H1 (cell line): ENCODE results near the gene ACACB. TPM values are rescaled to one million over a fixed set of nuclear protein-coding genes. Genes with fewer than 3 reads are reported as not detected.

ENCODE experiments used
- CTCF ChIA-PET: fragments of 300-600 bp; sonication (Branson Sonifier 250); formaldehyde crosslinking; loops from one replicate; lab custom pipeline; 2021; ENCODE audit not compliant: partially characterized antibody; lab: Charles Lee
- POLR2A ChIA-PET: fragments of 300-600 bp; sonication (Branson Sonifier 250); formaldehyde crosslinking; loops from one replicate; lab custom pipeline; 2021; ENCODE audit warnings: inconsistent platforms; ENCODE audit not compliant: partially characterized antibody; lab: Charles Lee
- DNase-seq, 2 experiments: peaks; one replicate each; pipeline versions ENCODE4 v3.0.0 to v3.0.0-alpha.2; 2010 to 2022; ENCODE audit warnings: low spot score in 2 of 2, low read depth in 1 of 2, mixed read lengths in 1 of 2
- FAIRE-seq: peaks from 2 replicates; lab custom pipeline; 2011; peaks lifted over from hg19 to GRCh38; lab: Jason Lieb, UNC
- H2AFZ ChIP-seq: 2 replicates; pipeline ENCODE4 v1.8.1; 2012; ENCODE audit warnings: low read length, inconsistent platforms
- H2AK5ac ChIP-seq: 2 replicates; pipeline ENCODE4 v1.6.1; 2013; ENCODE audit warnings: low read depth, low read length
- H2BK120ac ChIP-seq: replicated peaks from 2 replicates; pipeline ENCODE3; 2013; ENCODE audit warnings: low read depth, low read length, inconsistent platforms
- H2BK12ac ChIP-seq: 2 replicates; pipeline ENCODE4 v1.6.1; 2013; ENCODE audit warnings: low read depth, low read length
- H2BK15ac ChIP-seq: 2 replicates; pipeline ENCODE4 v1.6.1; 2013; ENCODE audit warnings: low read length
- H2BK20ac ChIP-seq: 2 replicates; pipeline ENCODE4 v1.6.1; 2013; ENCODE audit warnings: low read length
- H2BK5ac ChIP-seq: 2 replicates; pipeline ENCODE4 v1.6.1; 2013; ENCODE audit warnings: low read depth, low read length
- H3K14ac ChIP-seq: 2 replicates; pipeline ENCODE4 v1.6.1; 2013; ENCODE audit warnings: inconsistent platforms; ENCODE audit not compliant: insufficient read length
- H3K18ac ChIP-seq: 2 replicates; pipeline ENCODE4 v1.6.1; 2013; ENCODE audit warnings: low read length; ENCODE audit errors: extremely low read depth
- H3K23ac ChIP-seq: 2 replicates; pipeline ENCODE4 v1.6.1; 2013; ENCODE audit warnings: inconsistent platforms; ENCODE audit not compliant: insufficient read length
- H3K23me2 ChIP-seq: 2 replicates; pipeline ENCODE4 v1.6.1; 2013; ENCODE audit warnings: low read depth, low read length
- H3K27ac ChIP-seq: 2 replicates; pipeline ENCODE4 v1.6.1; 2011; ENCODE audit warnings: low read depth, low read length, inconsistent platforms
- H3K27me3 ChIP-seq, 4 experiments: replicated peaks in 1 of 4; 1 replicate in 1 of 4; 2 replicates in 3 of 4; pipeline versions ENCODE4 v1.6.1 to v1.8.1; 2011 to 2013; ENCODE audit warnings: low read length in 3 of 4, mild to moderate bottlenecking in 3 of 4, inconsistent platforms in 2 of 4, mixed read lengths in 2 of 4, moderate library complexity in 1 of 4; ENCODE audit not compliant: control insufficient read depth in 3 of 4, insufficient read depth in 3 of 4; ENCODE audit errors: extremely low read depth in 1 of 4
- H3K36me3 ChIP-seq, 4 experiments: 2 replicates each; pipeline versions ENCODE4 v1.6.1 to v1.8.1; 2011 to 2013; ENCODE audit warnings: mild to moderate bottlenecking in 4 of 4, low read length in 3 of 4, moderate library complexity in 2 of 4, control low read depth in 1 of 4, inconsistent platforms in 1 of 4; ENCODE audit not compliant: insufficient read depth in 4 of 4, control insufficient read depth in 2 of 4
- H3K4ac ChIP-seq: replicated peaks from 2 replicates; pipeline ENCODE3; 2013; ENCODE audit warnings: low read length, low read depth, mixed read lengths, inconsistent platforms; ENCODE audit not compliant: insufficient read length
- H3K4me1 ChIP-seq, 4 experiments: replicated peaks in 1 of 4; 1 replicate in 1 of 4; 2 replicates in 3 of 4; pipeline versions ENCODE4 v1.6.1 to v1.8.1; 2011 to 2013; ENCODE audit warnings: low read length in 3 of 4, inconsistent platforms in 2 of 4, mixed read lengths in 1 of 4; ENCODE audit not compliant: insufficient read depth in 4 of 4, control insufficient read depth in 3 of 4
- H3K4me2 ChIP-seq, 2 experiments: 2 replicates each; pipeline versions ENCODE4 v1.6.1 to v1.8.1; 2011 to 2013; ENCODE audit warnings: low read depth in 2 of 2, low read length in 2 of 2, control low read depth in 1 of 2, inconsistent platforms in 1 of 2, mild to moderate bottlenecking in 1 of 2; ENCODE audit not compliant: insufficient read depth in 1 of 2
- H3K4me3 ChIP-seq, 4 experiments: fragments of 200-600, 300-600 bp in 1 of 4; sonication (generic), shearing (Covaris generic), sonication (Bioruptor Twin) in 1 of 4; 2 replicates each; pipeline versions ENCODE4 v1.5.1 to v1.8.1; 2011 to 2016; ENCODE audit warnings: low read length in 4 of 4, low read depth in 3 of 4, control low read depth in 2 of 4, inconsistent platforms in 2 of 4, mild to moderate bottlenecking in 2 of 4, mixed read lengths in 1 of 4, moderate library complexity in 1 of 4; ENCODE audit not compliant: insufficient read depth in 2 of 4; ENCODE audit errors: extremely low read depth in 1 of 4
- H3K56ac ChIP-seq: replicated peaks from 2 replicates; pipeline ENCODE3; 2013; ENCODE audit warnings: low read depth, mild to moderate bottlenecking, mixed read lengths, low read length, inconsistent platforms; ENCODE audit not compliant: insufficient read length
- H3K79me1 ChIP-seq: 2 replicates; pipeline ENCODE4 v1.6.1; 2013; ENCODE audit warnings: low read depth, low read length, control low read depth
- H3K79me2 ChIP-seq, 2 experiments: 2 replicates each; pipeline versions ENCODE4 v1.6.1 to v1.8.1; 2012 to 2013; ENCODE audit warnings: low read length in 2 of 2, mild to moderate bottlenecking in 2 of 2, inconsistent platforms in 1 of 2; ENCODE audit not compliant: insufficient read depth in 2 of 2, control insufficient read depth in 1 of 2
- H3K9ac ChIP-seq, 4 experiments: replicated peaks in 1 of 4; 1 replicate in 1 of 4; 2 replicates in 3 of 4; pipeline versions ENCODE4 v1.6.1 to v1.8.1; 2011 to 2013; ENCODE audit warnings: low read depth in 3 of 4, low read length in 3 of 4, control low read depth in 2 of 4, mild to moderate bottlenecking in 2 of 4, moderate library complexity in 2 of 4, inconsistent platforms in 1 of 4; ENCODE audit errors: extremely low read depth in 1 of 4
- H3K9me3 ChIP-seq, 2 experiments: 2 replicates each; pipeline versions ENCODE4 v1.6.1 to v1.8.1; 2012 to 2013; ENCODE audit warnings: mild to moderate bottlenecking in 2 of 2, moderate library complexity in 2 of 2, control low read depth in 1 of 2, inconsistent platforms in 1 of 2, low read depth in 1 of 2, low read length in 1 of 2, mixed read lengths in 1 of 2; ENCODE audit not compliant: insufficient read depth in 2 of 2
- H4K20me1 ChIP-seq, 2 experiments: replicated peaks in 1 of 2; 2 replicates each; pipeline versions ENCODE3 to v1.8.1; 2011 to 2013; ENCODE audit warnings: inconsistent platforms in 2 of 2, low read length in 2 of 2, mild to moderate bottlenecking in 1 of 2; ENCODE audit not compliant: insufficient read depth in 2 of 2, control insufficient read depth in 1 of 2
- H4K5ac ChIP-seq: 2 replicates; pipeline ENCODE4 v1.6.1; 2013; ENCODE audit warnings: low read length, low read depth, mixed read lengths, inconsistent platforms; ENCODE audit not compliant: insufficient read length
- H4K8ac ChIP-seq: 2 replicates; pipeline ENCODE4 v1.8.0; 2013; ENCODE audit warnings: mild to moderate bottlenecking, moderate library complexity, low read length, inconsistent platforms; ENCODE audit not compliant: insufficient read depth; ENCODE audit errors: extremely low read depth
- H4K91ac ChIP-seq: replicated peaks from 2 replicates; pipeline ENCODE3; 2013; ENCODE audit warnings: low read length, mixed read lengths, inconsistent platforms; ENCODE audit not compliant: insufficient read length
- ASH2L ChIP-seq: fragments of 200-600, 300-600 bp; sonication (generic); IDR thresholded peaks from one replicate; pipeline ENCODE4 v1.7.1; 2017; ENCODE audit warnings: low read length
- BRCA1 ChIP-seq: IDR thresholded peaks from 2 replicates; pipeline ENCODE4 v1.6.1; 2012; ENCODE audit warnings: low read depth, low read length, improper control_type of control experiment
- CREB1 ChIP-seq: IDR thresholded peaks from 2 replicates; pipeline ENCODE4 v1.6.1; 2012; ENCODE audit warnings: inconsistent platforms
- GABPA ChIP-seq: IDR thresholded peaks from 2 replicates; pipeline ENCODE4 v1.6.1; 2011; ENCODE audit warnings: mild to moderate bottlenecking, low read length, moderate library complexity, borderline replicate concordance; ENCODE audit not compliant: insufficient read depth
- JUND ChIP-seq: IDR thresholded peaks from 2 replicates; pipeline ENCODE4 v1.6.1; 2011; ENCODE audit warnings: mild to moderate bottlenecking, improper control_type of control experiment, low read length
- KDM4A ChIP-seq: IDR thresholded peaks from one replicate; pipeline ENCODE4 v1.7.1; 2012; ENCODE audit warnings: low read depth, mild to moderate bottlenecking, moderate library complexity, low read length, inconsistent platforms; ENCODE audit not compliant: severe bottlenecking
- MAX ChIP-seq: IDR thresholded peaks from 2 replicates; pipeline ENCODE4 v1.6.1; 2012; ENCODE audit warnings: inconsistent platforms
- NANOG ChIP-seq: IDR thresholded peaks from 2 replicates; pipeline ENCODE4 v1.6.1; 2011; ENCODE audit warnings: low read length, low read depth, mild to moderate bottlenecking, inconsistent platforms; ENCODE audit not compliant: insufficient read depth, poor library complexity, severe bottlenecking
- POU5F1 ChIP-seq: IDR thresholded peaks from 2 replicates; pipeline ENCODE4 v1.6.1; 2011; ENCODE audit warnings: low read depth, mild to moderate bottlenecking, low read length, moderate library complexity
- RAD21 ChIP-seq, 2 experiments: IDR thresholded peaks in 1 of 2; conservative IDR thresholded peaks in 1 of 2; 2 replicates each; pipeline ENCODE4 v1.6.1; 2011; ENCODE audit warnings: low read depth in 2 of 2, low read length in 2 of 2, improper control_type of control experiment in 1 of 2, inconsistent platforms in 1 of 2, mild to moderate bottlenecking in 1 of 2, moderate library complexity in 1 of 2
- RBBP5 ChIP-seq: IDR thresholded peaks from 2 replicates; pipeline ENCODE4 v1.7.1; 2012; ENCODE audit warnings: low read depth, mild to moderate bottlenecking, inconsistent platforms, low read length, moderate library complexity, borderline replicate concordance
- SIRT6 ChIP-seq: IDR thresholded peaks from one replicate; pipeline ENCODE4 v1.7.1; 2012; ENCODE audit warnings: low read length, inconsistent platforms
- SRF ChIP-seq: IDR thresholded peaks from 2 replicates; pipeline ENCODE4 v1.6.1; 2011; ENCODE audit warnings: mild to moderate bottlenecking, low read depth, low read length, moderate library complexity
- TAF1 ChIP-seq: IDR thresholded peaks from 2 replicates; pipeline ENCODE4 v1.6.1; 2011; ENCODE audit warnings: mild to moderate bottlenecking, low read depth, low read length
- TBP ChIP-seq: IDR thresholded peaks from 2 replicates; pipeline ENCODE4 v1.6.1; 2011; ENCODE audit warnings: low read depth, low read length, improper control_type of control experiment
- WGBS, 2 experiments: shearing (Covaris generic) in 1 of 2; methylation state at CpG; one replicate each; pipeline versions ENCODE4 v1.1.6 to v1.1.7; 2013 to 2015; ENCODE audit warnings: low lambda C conversion rate in 2 of 2, mixed read lengths in 2 of 2, inconsistent platforms in 1 of 2, low coverage in 1 of 2, missing lambda C conversion rate in 1 of 2; ENCODE audit not compliant: insufficient replicate concordance in 2 of 2, insufficient coverage in 1 of 2, insufficient read length in 1 of 2; ENCODE audit errors: extremely low coverage in 1 of 2, missing lambda C conversion rate in 1 of 2; 5-methylcytosine and 5-hydroxymethylcytosine counted together
- polyA plus RNA-seq, 7 experiments: library from polyadenylated mRNA; depleted of rRNA in 3 of 7; stranded (reverse) in 5 of 7; unstranded in 2 of 7; fragments of >200 nt in 5 of 7; fragments of 200-250 nt in 2 of 7; gene quantifications; 1 replicate in 5 of 7; 2 replicates in 1 of 7; 4 replicates in 1 of 7; pipeline versions ENCODE4 v1.2.1 to v1.2.3, GENCODE V29; 2011 to 2013; ENCODE audit warnings: missing spikeins in 2 of 7, mixed read lengths in 2 of 7
- total RNA-seq: library from RNA; stranded (reverse); fragmentation: NEBNext Ultra II Directional; extraction: Animal tissue kit (Norgen Biotek cat#: 25700); gene quantifications from 2 replicates; pipeline ENCODE4 v1.2.1, GENCODE V29; 2021

ACACB gene
- total and polyA plus RNA-seq, 2 of the 8 experiments (the other 6 are each of a cell fraction or from before 2014, with no cell fraction given) = 5.8 to 15.3 TPM

- Histone ChIP-seq H3K4me1 (peaks cover 2 to 11% (median 5%) of the 10 kb centered on the region in 4 experiments; a peak in 5 of 7 replicates), H2BK15ac (no peak overlapping the region), H3K4me3 (no peak overlapping the region), H2BK120ac (no peak overlapping the region), H4K91ac (no peak overlapping the region), H2AFZ (no peak overlapping the region), H3K56ac (no peak overlapping the region), H2AK5ac (no peak overlapping the region), H3K14ac (no peak overlapping the region), H3K9ac (no peak overlapping the region), H3K23ac (no peak overlapping the region), H4K5ac (no peak overlapping the region), H4K20me1 (no peaks in the 10 kb centered on the region), H4K8ac (no peak overlapping the region), H2BK20ac (no peak overlapping the region), H2BK12ac (no peak overlapping the region), H3K9me3 (no peaks in the 10 kb centered on the region), H3K27me3 (no peaks in the 10 kb centered on the region; a peak in 1 of 7 replicates), H3K18ac (no peak overlapping the region), H3K36me3 (peaks cover 0 to 7% (median 3%) of the 10 kb centered on the region in 4 experiments; a peak in 3 of 8 replicates), H3K4ac (no peak overlapping the region), H3K23me2 (no peaks in the 10 kb centered on the region), H3K4me2 (no peak overlapping the region), H2BK5ac (no peak overlapping the region), H3K79me2 (no peaks in the 10 kb centered on the region), H3K79me1 (no peaks in the 10 kb centered on the region), H3K27ac (no peak overlapping the region)
- CTCF ChIA-PET = interaction anchor here (0.7 to 2.4 kb wide), 5 partner anchors 13 to 141 kb away, joined by 3 to 5 read pairs (median 4); no protein-coding TSS in a partner anchor
- DNase-seq = no peak
- FAIRE-seq = no peak
- WGBS, 2 experiments = 88% methylated on average over 2 of the region's 2 CpGs; no CpG with 5 or more reads in 1 of the 2 experiments
- POLR2A ChIA-PET = interaction anchor here (2.1 kb wide), 1 partner anchor 16 kb away, joined by 4 read pairs; no protein-coding TSS in a partner anchor
- TF ChIP-seq GABPA (no peak), BRCA1 (no peak), NANOG (no peak), JUND (no peak), RAD21 (IDR thresholded peaks at IDR 0.05 in 1 of 2, conservative IDR thresholded peaks at IDR 0.05 in 1 of 2; ENCODE audit: low read depth in 2 of 2, low read length in 2 of 2) (no peak), SIRT6 (no peak), ASH2L (no peak), POU5F1 (no peak), TAF1 (no peak), RBBP5 (no peak), SRF (no peak), TBP (no peak), MAX (no peak), CREB1 (no peak), KDM4A (no peak)
Measured at GRCh38 chr12:109114644-109115043, 1.7 kb upstream of the ACACB start.
